ENCODE data around the gene RAB10.

The RAB10 gene

GRCh38 chr2:26184121-26184520 lies 150.2 kb downstream of the RAB10 start:
- no peak for DNase-seq

GRCh38 chr2:26184555-26185303 lies 150.8 kb downstream of the RAB10 start:
- DNase-seq: peak; percentile 63

DNA sequence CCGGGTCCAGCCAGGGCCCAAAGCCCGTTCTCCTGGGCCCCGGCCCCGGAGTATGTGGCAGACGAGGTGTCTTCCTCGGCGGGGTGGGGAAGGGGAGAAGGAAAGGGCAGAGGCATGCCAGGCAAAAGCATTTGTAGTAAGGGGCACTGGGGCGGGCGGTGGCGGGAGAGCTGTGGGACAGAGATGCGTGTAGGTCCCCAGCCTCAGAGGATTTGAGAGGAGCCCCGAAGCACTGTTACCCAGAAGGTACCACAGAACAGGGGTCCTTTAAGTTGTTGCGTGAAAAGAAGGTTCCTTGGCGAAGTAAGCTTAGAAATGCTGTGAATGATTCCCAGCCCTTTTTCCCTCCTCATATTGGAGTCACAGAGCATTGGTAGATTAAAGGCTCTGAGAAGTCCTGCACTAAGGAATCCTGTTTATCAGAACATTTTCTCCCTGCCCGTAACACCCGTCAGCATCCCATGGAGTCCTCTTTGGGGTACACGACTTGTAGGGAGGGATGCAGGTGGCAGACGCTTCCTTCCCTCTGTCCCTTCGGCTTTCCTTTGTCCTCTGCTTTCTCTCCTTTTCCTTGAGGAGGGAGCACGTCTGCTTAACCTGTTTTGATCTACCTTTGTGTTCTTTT lies 151.5 kb downstream of the RAB10 start:
- no peak for DNase-seq

DNA sequence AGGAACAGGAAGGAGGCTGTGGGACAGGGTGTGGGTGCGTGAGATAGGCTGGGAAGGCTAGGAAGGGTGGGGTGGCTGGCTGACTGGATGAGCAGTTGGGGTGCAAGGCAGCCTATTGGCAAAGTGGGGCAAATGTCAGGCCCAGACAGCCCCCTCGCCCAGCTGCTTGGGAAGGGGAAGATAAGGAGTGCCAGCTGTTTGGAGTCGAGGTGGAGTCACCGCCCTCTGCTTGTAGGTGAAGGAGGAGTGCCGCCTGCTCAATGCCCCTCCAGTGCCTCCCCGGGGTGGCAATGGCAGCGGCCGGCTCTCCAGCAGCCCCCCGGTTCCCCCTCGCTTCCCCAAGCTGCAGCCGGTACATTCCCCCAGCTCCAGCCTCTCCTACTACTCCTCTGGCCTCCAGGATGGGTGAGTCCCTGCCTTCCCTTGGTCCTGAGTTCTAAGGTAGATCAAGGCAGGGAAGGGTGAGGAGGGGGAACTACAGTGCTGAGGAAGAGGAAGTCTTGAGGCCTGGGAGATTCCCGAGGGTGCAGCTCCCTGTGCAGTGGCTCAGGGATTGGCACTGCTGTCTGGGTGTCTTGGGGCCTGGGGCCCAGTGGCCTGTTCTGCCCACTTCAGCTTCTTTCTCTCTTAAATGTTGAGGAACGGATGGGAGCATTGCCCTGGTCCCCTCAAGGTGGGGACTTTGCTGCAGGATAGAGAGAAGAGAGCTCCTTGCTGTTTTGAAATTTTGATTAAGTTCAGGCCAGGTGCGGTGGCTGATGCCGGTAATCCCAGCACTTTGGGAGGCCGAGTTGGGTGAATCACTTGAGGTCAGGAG lies 152.3 kb downstream of the RAB10 start:
- DNase-seq: no peak

All from effector CD8-positive, alpha-beta T cell (primary cell).